Right lobe of liver (tissue), 6 donors: Measurements from ENCODE around the gene ZNF320. TPM values are rescaled to one million over a fixed set of nuclear protein-coding genes. Genes with fewer than 3 reads are reported as not detected.
"Not testable (repeated sequence)": the region's sequence is repeated elsewhere in the genome, so short reads cannot be mapped to it uniquely, and the experiment has no call there.

Experiments used
- ATAC-seq, 4 donors: fragments of 200-7000 bp; cut with Tn5 transposase; one replicate each; pipeline ENCODE4 v1.9.1; 2020; ENCODE audit warnings: mild to moderate bottlenecking in 4 of 4, moderate library complexity in 4 of 4
- DNase-seq, 3 donors: peaks; one replicate each; pipeline ENCODE4 v3.0.0-alpha.2; 2020
- H3K27ac ChIP-seq, 3 donors: fragments of 200-600 bp; one replicate each; pipeline ENCODE4 v1.8.0; 2022
- H3K27me3 ChIP-seq, 2 donors: fragments of 200-600 bp; one replicate each; pipeline ENCODE4 v1.8.0; 2022
- H3K36me3 ChIP-seq, 4 donors: fragments of 200-600 bp; sonication (generic) in 1 of 4; one replicate each; pipeline versions ENCODE4 v1.5.1 to v1.8.0; 2017 to 2022; ENCODE audit warnings: control low read depth in 1 of 4
- H3K4me1 ChIP-seq, 4 donors: fragments of 200-600 bp; sonication (generic) in 1 of 4; one replicate each; pipeline versions ENCODE4 v1.5.1 to v1.8.0; 2017 to 2022; ENCODE audit warnings: control low read depth in 1 of 4
- H3K4me3 ChIP-seq, 3 donors: fragments of 200-600 bp; one replicate each; pipeline ENCODE4 v1.8.0; 2022
- H3K9me3 ChIP-seq, 4 donors: fragments of 200-600 bp; sonication (generic) in 1 of 4; one replicate each; pipeline versions ENCODE4 v1.5.1 to v1.8.0; 2017 to 2022; ENCODE audit warnings: control low read depth in 1 of 4
- CTCF ChIP-seq, 4 donors: fragments of 200-600 bp in 3 of 4; fragments of 450-650 bp in 1 of 4; IDR thresholded peaks; one replicate each; pipeline versions ENCODE4 v1.5.1 to v1.8.0; 2016 to 2022; ENCODE audit warnings: antibody characterized with exemption in 4 of 4, mild to moderate bottlenecking in 2 of 4
- POLR2A ChIP-seq: fragments of 450-650 bp; IDR thresholded peaks from one replicate; pipeline ENCODE4 v1.6.1; 2017; ENCODE audit warnings: antibody characterized with exemption, mild to moderate bottlenecking
- WGBS: methylation state at CpG from one replicate; pipeline ENCODE4 v1.1.6; 2018; ENCODE audit warnings: low coverage, low lambda C conversion rate; ENCODE audit not compliant: insufficient coverage; ENCODE audit errors: missing lambda C conversion rate; 5-methylcytosine and 5-hydroxymethylcytosine counted together
- intact Hi-C, 2 donors: fragments of 100-400 bp; cut with DNase I; formaldehyde crosslinking; loops; one replicate each; pipeline versions ENCODE4 v1.11.2 to v1.14.1; 2022
- total RNA-seq, 6 experiments: library from RNA; depleted of rRNA in 2 of 6; stranded (reverse); fragments of >200 nt in 2 of 6; fragmentation: NEBNext Ultra II Directional in 3 of 6; extraction: Animal tissue kit (Norgen Biotek cat#: 25700) in 3 of 6; gene quantifications; one replicate each; pipeline versions ENCODE4 v1.1.0 to v1.2.4, GENCODE V29; 2016 to 2023
- donor health status: DM: no; HTN: yes; CAD: no.
- donor health status: DM: no; HTN: no; CAD: no.
- donor health status: DM: no; HTN: no; CAD: no.
- donor health status: DM: no; HTN: yes; CAD: no.
- donor health status: DM: no; HTN: yes; CAD: no.

ZNF320 gene
- total RNA-seq, 6 experiments from 2014 or later: 0.68 to 5.0 (median 1.1) TPM; not detected in 1

- 51% methylated on average over 15 of the region's 17 CpGs for WGBS
- H3K27ac ChIP-seq: no peak overlapping the region
- ATAC-seq: no peak
Measured at GRCh38 chr19:52943884-52944643, 46.6 kb upstream of the ZNF320 start.

GRCh38 chr19:52943134-52943883, 45.9 kb upstream of the ZNF320 start:
- Histone ChIP-seq H3K4me1 (no peaks in the 10 kb centered on the region), H3K4me3 (peak overlapping the region; percentile 48 to 59 (median 56)), H3K27me3 (no peaks in the 10 kb centered on the region), H3K9me3 (peaks cover 2 to 15% (median 11%) of the 10 kb centered on the region in 4 donors), H3K36me3 (no peaks in the 10 kb centered on the region), H3K27ac (no peak overlapping the region)
- TF ChIP-seq POLR2A: no peak
- no peak for TF ChIP-seq CTCF (IDR thresholded peaks at IDR 0.05)
- no peak for DNase-seq
- no peak for ATAC-seq
- intact Hi-C loops: no loop called here
- 46% methylated on average over 19 of the region's 29 CpGs for WGBS

More at GRCh38 chr19:52943884-52944643, 46.6 kb upstream of the ZNF320 start:
- no peaks in the 10 kb centered on the region for H3K27me3 ChIP-seq
- no peak overlapping the region for H3K4me3 ChIP-seq
- H3K36me3 ChIP-seq: no peaks in the 10 kb centered on the region
- TF ChIP-seq CTCF (IDR thresholded peaks at IDR 0.05): no peak
- intact Hi-C loops: no loop called here
- H3K9me3 ChIP-seq: peaks cover 2 to 23% (median 13%) of the 10 kb centered on the region in 4 donors
- H3K4me1 ChIP-seq: no peaks in the 10 kb centered on the region
- no peak for DNase-seq

GRCh38 chr19:52942386-52943133, 45.1 kb upstream of the ZNF320 start:
- peak overlapping the region in 2 of 3 donors; percentile 29 to 65 for H3K27ac ChIP-seq
- ATAC-seq: peak; percentile 97 to 100 (median 98)
- no peaks in the 10 kb centered on the region for H3K36me3 ChIP-seq
- H3K4me1 ChIP-seq: no peaks in the 10 kb centered on the region
- intact Hi-C loops: no loop called here
- H3K9me3 ChIP-seq: peaks cover 2 to 10% (median 5%) of the 10 kb centered on the region in 4 donors
- peak; percentile 82 to 89 (median 88) for DNase-seq
- H3K4me3 ChIP-seq: peak overlapping the region; percentile 48 to 59 (median 56)
- TF ChIP-seq CTCF (IDR thresholded peaks at IDR 0.05): no peak
- peak; percentile 71 for TF ChIP-seq POLR2A
- 2% methylated on average over 40 of the region's 43 CpGs for WGBS
- H3K27me3 ChIP-seq: no peaks in the 10 kb centered on the region

- Histone ChIP-seq H3K36me3 (no peaks in the 10 kb centered on the region), H3K4me1 (no peaks in the 10 kb centered on the region), H3K9me3 (peaks cover 0 to 5% (median 1%) of the 10 kb centered on the region in 4 donors), H3K4me3 (peak overlapping the region; percentile 48 to 59 (median 56)), H3K27me3 (no peaks in the 10 kb centered on the region), H3K27ac (peak overlapping the region in 2 of 3 donors; percentile 29 to 65)
- TF ChIP-seq CTCF (IDR thresholded peaks at IDR 0.05) (no peak), POLR2A (no peak)
- intact Hi-C loops: no loop called here
- WGBS: 1% methylated on average over 26 of the region's 26 CpGs
- DNase-seq (peak in 2 of 3 donors; percentile 37 to 55), ATAC-seq (peak; percentile 28 to 36 (median 32))
Measured at GRCh38 chr19:52941941-52942385, 44.5 kb upstream of the ZNF320 start.

GRCh38 chr19:52941523-52941922, 44.1 kb upstream of the ZNF320 start:
- 44% methylated on average over 2 of the region's 2 CpGs for WGBS
- H3K36me3 ChIP-seq, H3K27me3 ChIP-seq, ATAC-seq, H3K27ac ChIP-seq, DNase-seq, intact Hi-C loops, H3K9me3 ChIP-seq, H3K4me1 ChIP-seq: not testable (repeated sequence)
- H3K4me3 ChIP-seq: peak overlapping the region in 2 of 3 donors; percentile 56 to 59

GRCh38 chr19:52940905-52941304, 43.5 kb upstream of the ZNF320 start:
- WGBS: 69% methylated on average over 4 of the region's 5 CpGs
- H3K9me3 ChIP-seq, H3K36me3 ChIP-seq, ATAC-seq, DNase-seq, H3K27ac ChIP-seq, H3K27me3 ChIP-seq, intact Hi-C loops, H3K4me3 ChIP-seq, H3K4me1 ChIP-seq: not testable (repeated sequence)
